C4-2B (cell line): ENCODE results near the gene E2F8.
"Not testable (repeated sequence)": the region's sequence is repeated elsewhere in the genome, so short reads cannot be mapped to it uniquely, and the experiment has no call there.

Source experiments
- H3K27ac ChIP-seq: fragments of 450-650 bp; 2 replicates; pipeline ENCODE4 v1.5.1; 2017
- CTCF ChIP-seq: fragments of 450-650 bp; conservative IDR thresholded peaks from 2 replicates; pipeline ENCODE4 v1.5.1; 2017; ENCODE audit warnings: mild to moderate bottlenecking
- ZFX ChIP-seq: fragments of 450-650 bp; IDR thresholded peaks from 2 replicates; pipeline ENCODE4 v1.6.1; 2017

The E2F8 gene

DNA sequence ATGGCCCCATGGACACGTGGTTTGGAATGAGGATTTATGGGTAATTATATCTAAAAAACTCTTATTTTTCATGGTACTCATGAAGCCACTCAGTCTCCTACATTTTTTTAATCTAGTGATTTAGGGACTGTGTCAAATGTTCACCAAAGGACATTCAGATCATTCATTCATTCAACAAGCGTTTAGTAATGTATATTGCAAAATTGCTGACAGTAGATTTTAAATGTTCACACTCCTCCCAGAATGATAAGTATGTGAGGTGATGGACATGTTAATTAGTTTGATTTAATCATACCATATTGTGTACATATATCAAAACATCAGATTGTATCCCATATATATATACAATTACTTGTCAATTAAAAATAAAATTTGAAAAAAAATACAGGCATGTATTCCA lies 40.8 kb upstream of the E2F8 start:
- TF ChIP-seq ZFX (no peak), CTCF (no peak)
- H3K27ac ChIP-seq, result no peak overlapping the region

DNA sequence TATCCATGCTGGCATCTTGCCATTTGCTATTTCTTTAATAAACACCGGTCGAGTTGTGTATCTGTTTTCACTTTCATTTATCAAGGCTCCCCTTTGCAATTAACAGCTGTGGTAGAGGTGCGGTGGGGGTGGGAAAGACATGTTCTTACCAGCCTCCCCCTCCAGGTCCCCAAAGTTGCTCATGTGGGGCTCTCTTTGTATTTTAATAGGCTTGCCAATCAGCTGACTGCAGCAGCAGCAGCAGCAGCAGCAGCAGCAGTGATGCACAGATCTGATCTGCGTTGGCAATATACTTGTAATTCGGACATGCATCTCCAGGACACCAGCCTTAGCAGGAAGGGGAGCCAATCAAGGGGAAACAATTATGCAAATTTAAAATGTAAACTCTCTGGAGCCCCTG lies 40.3 kb upstream of the E2F8 start:
- H3K27ac ChIP-seq, result no peak overlapping the region
- TF ChIP-seq CTCF (no peak), ZFX (no peak)

- TF ChIP-seq ZFX (no peak), CTCF (no peak)
These were observed 38.7 kb upstream of the E2F8 start for GRCh38 chr11:19279451-19279850.

DNA sequence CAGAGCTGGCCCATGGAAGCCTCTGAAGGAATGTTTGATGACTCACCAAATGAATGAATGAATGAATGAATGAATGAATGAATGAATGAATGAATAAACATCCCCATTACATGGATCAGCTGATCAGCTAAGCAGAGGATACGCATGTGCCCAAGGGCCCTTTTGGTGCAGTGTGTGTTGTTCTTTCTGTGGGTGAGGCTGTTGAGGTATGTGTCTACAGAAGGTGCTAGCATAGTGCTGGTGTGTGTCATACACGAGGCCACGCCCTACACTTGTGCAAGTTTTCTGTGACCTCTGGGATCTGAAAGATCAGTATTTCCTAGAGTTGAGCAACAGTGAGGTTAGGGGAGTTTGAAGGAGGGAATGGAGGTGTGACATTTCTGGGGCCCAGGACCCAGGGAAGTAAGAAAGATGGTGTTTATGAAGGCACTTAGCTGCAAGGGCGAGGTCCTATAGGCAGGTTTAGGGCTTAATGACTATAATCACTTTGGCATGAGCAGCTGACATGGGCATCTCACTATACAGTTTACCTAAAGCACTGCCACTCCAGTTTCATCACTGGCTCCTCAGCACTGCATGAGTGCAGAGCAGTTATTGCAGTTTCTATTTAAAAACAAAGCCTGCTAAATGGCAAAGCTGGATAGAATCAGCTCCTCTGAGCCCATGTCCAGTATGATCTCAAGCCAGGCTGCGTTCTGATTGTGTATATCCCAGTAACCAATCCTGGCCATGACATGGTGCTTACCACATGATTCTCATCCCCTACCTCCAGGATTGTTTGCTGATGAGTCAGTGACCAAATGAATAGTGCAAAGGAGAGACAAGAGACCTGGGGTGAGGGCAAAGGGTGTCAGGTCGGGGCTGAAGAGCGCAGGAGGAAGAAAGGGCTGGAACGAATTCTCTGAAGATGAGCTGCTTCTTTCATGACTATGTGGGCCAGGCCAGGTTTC lies 36.4 kb upstream of the E2F8 start:
- no peak overlapping the region for H3K27ac ChIP-seq
- TF ChIP-seq ZFX (no peak), CTCF (no peak)

More at GRCh38 chr11:19279451-19279850, 38.7 kb upstream of the E2F8 start:
- no peak overlapping the region for H3K27ac ChIP-seq

GRCh38 chr11:19275496-19275895 lies 34.8 kb upstream of the E2F8 start:
- H3K27ac ChIP-seq, result no peak overlapping the region
- TF ChIP-seq ZFX (no peak), CTCF (no peak)

GRCh38 chr11:19273219-19273618 lies 32.5 kb upstream of the E2F8 start:
- H3K27ac ChIP-seq, result not testable (repeated sequence)

DNA sequence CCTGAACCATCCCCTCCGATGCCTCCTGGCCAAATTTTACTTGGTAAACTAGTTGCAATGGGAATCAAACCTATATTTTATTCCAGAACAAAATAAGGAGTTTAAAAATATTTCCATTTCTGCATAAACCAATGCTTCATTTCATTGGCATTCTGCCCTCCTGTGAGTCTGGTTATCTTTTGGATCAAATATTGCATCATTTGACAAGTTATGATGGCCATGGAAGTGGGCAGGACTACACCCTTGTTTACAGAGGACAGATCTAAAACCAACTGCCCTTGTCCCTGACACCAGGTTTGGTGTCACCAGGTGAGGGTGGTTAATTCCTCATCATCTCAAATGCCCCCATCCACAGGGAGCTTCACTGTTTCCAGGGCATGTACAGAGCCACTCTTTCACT lies 28.2 kb upstream of the E2F8 start:
- TF ChIP-seq ZFX (no peak), CTCF (no peak)
- no peak overlapping the region for H3K27ac ChIP-seq

DNA sequence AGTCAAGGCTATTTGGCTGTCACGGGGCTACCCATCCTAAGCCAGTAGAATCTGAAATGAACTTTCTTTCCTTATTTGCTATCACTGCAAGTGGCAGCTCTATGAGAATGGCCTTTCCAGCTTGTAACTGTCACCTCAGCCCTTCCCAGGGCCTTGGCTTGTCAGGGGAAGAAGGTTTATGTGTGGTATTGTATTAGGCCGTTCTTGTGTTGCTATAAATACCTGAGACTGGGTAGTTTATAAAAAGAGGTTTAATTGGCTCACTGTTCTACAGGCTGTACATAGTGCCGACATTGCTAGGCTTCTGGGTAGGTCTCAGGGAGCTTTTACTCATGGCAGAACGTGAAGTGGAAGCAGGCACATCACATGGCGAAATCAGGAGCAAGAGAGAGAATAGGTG lies 26.8 kb upstream of the E2F8 start:
- TF ChIP-seq CTCF (no peak), ZFX (no peak)
- no peak overlapping the region for H3K27ac ChIP-seq
